ENCODE measurements around the gene SAP25. TPM values are rescaled to one million over a fixed set of nuclear protein-coding genes. Genes with fewer than 3 reads are reported as not detected.

Gene SAP25
- total RNA-seq, 2 experiments from 2014 or later, result 52.0 to 53.4 TPM

DNA sequence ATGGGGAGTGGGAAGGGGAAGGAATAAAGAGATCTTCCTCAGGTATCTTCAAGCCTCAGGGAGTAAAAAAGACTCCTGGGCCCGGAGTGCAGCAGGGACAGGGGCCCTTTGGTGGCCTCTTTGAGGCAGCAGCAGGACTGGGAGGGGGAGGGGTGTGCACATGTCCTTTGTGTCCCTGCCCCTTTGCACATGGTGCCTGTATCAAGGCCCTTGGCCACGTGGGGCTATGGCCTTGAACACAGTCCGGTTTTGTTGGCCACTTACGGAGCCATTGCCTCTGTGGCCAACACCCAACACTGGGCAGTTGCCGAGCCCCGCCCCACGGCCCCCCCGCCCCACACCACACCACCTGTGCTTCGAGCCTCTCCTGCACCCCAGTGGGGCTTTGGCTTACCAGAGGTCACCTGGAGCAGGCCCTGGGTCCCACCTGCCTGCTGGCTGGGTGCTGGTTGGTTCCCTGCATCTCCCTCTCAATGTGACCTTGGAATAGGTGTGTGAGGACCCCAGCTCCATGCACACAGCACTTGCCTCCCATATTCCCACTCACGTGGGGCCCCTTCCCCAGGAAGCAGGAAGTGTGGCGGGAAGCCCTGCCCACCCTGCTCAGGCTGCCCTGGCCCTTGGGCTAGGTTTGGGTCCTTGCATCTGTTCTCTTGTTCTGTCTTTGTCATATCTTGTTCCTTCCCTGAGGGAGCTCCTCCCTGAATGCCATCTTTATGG lies 5.4 kb downstream of the SAP25 start:
- intact Hi-C loops (cut with DNase I, micrococcal nuclease), result no loop called here
- CTCF ChIA-PET, result interaction anchor here (1.1 to 2.1 kb wide), 2 partner anchors 8 to 21 kb away, joined by 5 to 8 read pairs; no protein-coding TSS in a partner anchor
- ATAC-seq (ENCODE audit: poor library complexity) (no peak), DNase-seq (no peak)
- POLR2A ChIA-PET, result interaction anchor here (0.6 to 6.6 kb wide), 6 partner anchors 17 to 140 kb away, joined by 3 to 92 read pairs (median 4); partner anchors contain the start of genes FBXO24, LRCH4 and ZCWPW1
- H3K36me3 ChIP-seq (ENCODE audit: insufficient read depth, low read length), result peaks cover 21% of the 10 kb centered on the region
- Mint-ChIP-seq H3K27ac (peak overlapping the region; percentile 72), H3K4me1 (ENCODE audit: low read depth) (peaks cover 41% of the 10 kb centered on the region), H3K36me3 (ENCODE audit: low read depth) (peaks cover 22% of the 10 kb centered on the region), H3K9me3 (no peaks in the 10 kb centered on the region), H3K4me3 (no peak overlapping the region), H3K27me3 (no peaks in the 10 kb centered on the region)
- H3K27me3 ChIP-seq (ENCODE audit: control insufficient read depth in 1 of 2, insufficient read depth in 2 of 2, low read length in 2 of 2), result no peaks in the 10 kb centered on the region
- H3K4me3 ChIP-seq (ENCODE audit: low read length), result no peak overlapping the region
- peaks cover 63% of the 10 kb centered on the region for H3K4me1 ChIP-seq (ENCODE audit: insufficient read depth, low read length)
- H3K9me3 ChIP-seq (ENCODE audit: control insufficient read depth in 1 of 2, insufficient read depth in 1 of 2, low read length in 2 of 2), result no peaks in the 10 kb centered on the region
- TF ChIP-seq, protein P1, sequence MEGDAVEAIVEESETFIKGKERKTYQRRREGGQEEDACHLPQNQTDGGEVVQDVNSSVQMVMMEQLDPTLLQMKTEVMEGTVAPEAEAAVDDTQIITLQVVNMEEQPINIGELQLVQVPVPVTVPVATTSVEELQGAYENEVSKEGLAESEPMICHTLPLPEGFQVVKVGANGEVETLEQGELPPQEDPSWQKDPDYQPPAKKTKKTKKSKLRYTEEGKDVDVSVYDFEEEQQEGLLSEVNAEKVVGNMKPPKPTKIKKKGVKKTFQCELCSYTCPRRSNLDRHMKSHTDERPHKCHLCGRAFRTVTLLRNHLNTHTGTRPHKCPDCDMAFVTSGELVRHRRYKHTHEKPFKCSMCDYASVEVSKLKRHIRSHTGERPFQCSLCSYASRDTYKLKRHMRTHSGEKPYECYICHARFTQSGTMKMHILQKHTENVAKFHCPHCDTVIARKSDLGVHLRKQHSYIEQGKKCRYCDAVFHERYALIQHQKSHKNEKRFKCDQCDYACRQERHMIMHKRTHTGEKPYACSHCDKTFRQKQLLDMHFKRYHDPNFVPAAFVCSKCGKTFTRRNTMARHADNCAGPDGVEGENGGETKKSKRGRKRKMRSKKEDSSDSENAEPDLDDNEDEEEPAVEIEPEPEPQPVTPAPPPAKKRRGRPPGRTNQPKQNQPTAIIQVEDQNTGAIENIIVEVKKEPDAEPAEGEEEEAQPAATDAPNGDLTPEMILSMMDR (IDR thresholded peaks at IDR 0.05), result no peak
- peak overlapping the region in 1 of 2 donors; percentile 66 for H3K27ac ChIP-seq (ENCODE audit: low read depth in 1 of 2, low read length in 2 of 2)

DNA sequence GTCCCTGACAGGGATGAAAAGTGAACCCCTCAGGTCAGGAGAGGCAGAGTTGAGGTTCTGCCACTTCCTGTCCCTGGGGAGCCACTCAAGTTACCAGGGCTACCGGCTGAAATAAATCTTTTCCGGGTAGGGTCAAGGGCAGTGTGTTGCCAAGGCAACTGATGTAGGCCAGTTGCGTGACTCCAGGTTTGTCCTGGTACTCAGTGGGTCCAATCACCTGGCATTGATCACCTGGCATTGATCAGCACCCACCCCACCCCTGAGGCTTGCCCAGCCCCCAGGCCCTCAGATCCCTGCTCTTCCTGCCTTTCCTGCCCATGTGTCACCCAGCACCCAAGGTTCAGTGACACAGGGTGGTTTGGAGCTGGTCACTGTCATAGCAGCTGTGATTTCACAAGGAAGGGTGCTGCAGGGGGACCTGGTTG lies 5.9 kb downstream of the SAP25 start:
- Histone ChIP-seq H3K27ac (ENCODE audit: low read depth in 1 of 2, low read length in 2 of 2) (peak overlapping the region; percentile 23 to 34), H3K27me3 (ENCODE audit: control insufficient read depth in 1 of 2, insufficient read depth in 2 of 2, low read length in 2 of 2) (no peaks in the 10 kb centered on the region), H3K9me3 (ENCODE audit: control insufficient read depth in 1 of 2, insufficient read depth in 1 of 2, low read length in 2 of 2) (no peaks in the 10 kb centered on the region), H3K4me3 (ENCODE audit: low read length) (no peak overlapping the region), H3K36me3 (ENCODE audit: insufficient read depth, low read length) (peaks cover 23% of the 10 kb centered on the region), H3K4me1 (ENCODE audit: insufficient read depth, low read length) (peaks cover 62% of the 10 kb centered on the region)
- Mint-ChIP-seq H3K27me3 (no peaks in the 10 kb centered on the region), H3K4me3 (no peak overlapping the region), H3K9me3 (no peaks in the 10 kb centered on the region), H3K4me1 (ENCODE audit: low read depth) (peaks cover 41% of the 10 kb centered on the region), H3K36me3 (ENCODE audit: low read depth) (peaks cover 26% of the 10 kb centered on the region), H3K27ac (peak overlapping the region; percentile 42)
- ATAC-seq (ENCODE audit: poor library complexity) (no peak), DNase-seq (no peak)
- TF ChIP-seq, protein P1 (IDR thresholded peaks at IDR 0.05), result no peak
- ChIA-PET POLR2A (interaction anchor here (1.4 to 6.6 kb wide), 2 partner anchors 17 to 139 kb away, joined by 4 to 92 read pairs; partner anchors contain the start of genes FBXO24, LRCH4 and ZCWPW1), CTCF (interaction anchor here (2.1 kb wide), 1 partner anchor 8 kb away, joined by 8 read pairs; no protein-coding TSS in a partner anchor)
- intact Hi-C loops (cut with DNase I, micrococcal nuclease), result no loop called here

DNA sequence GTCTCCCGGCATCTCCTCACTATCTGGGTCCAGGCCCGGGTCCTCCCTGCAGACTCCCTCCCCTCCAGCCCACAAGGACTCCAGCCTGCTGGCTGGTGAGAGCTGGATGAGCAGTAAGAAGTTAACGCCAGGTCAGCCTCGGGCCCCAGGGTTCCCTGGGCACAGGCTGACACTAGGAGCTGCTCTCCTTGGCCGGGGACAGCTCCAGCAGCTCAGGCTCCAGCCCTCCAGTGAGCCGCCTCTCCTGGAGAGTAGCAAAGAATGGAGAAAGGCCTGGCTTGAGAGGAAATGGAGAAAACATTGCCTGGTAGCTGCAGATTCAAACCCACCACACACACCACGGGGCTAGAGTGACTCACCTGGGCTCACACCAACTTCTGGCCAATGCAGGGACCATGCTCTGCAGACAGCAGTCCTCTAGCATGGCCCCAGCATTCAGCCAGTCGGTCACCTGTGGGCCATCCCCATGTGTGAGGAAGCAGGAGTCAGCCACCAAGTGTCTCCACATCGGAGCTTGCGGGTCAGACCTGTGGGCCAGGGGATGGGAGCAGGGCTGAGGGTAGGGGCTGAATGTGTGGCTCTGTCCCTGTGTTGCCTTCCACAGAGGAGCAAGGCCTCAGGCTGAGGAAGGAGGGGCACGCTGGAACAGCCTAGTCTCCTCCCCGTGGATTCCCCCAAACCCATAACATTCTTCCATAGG lies 6.5 kb downstream of the SAP25 start:
- peaks cover 38% of the 10 kb centered on the region for H3K4me1 Mint-ChIP-seq (ENCODE audit: low read depth)
- ATAC-seq (ENCODE audit: poor library complexity) (no peak), DNase-seq (no peak)
- H3K4me3 Mint-ChIP-seq, result no peak overlapping the region
- no peaks in the 10 kb centered on the region for H3K27me3 ChIP-seq (ENCODE audit: control insufficient read depth in 1 of 2, insufficient read depth in 2 of 2, low read length in 2 of 2)
- H3K27me3 Mint-ChIP-seq, result no peaks in the 10 kb centered on the region
- ChIA-PET POLR2A (interaction anchor here (6.6 kb wide), 1 partner anchor 18 kb away, joined by 92 read pairs; the partner anchor contains the start of genes FBXO24 and LRCH4), CTCF (interaction anchor here (1.3 kb wide), 1 partner anchor 158 kb away, joined by 4 read pairs; no protein-coding TSS in a partner anchor)
- peaks cover 28% of the 10 kb centered on the region for H3K36me3 Mint-ChIP-seq (ENCODE audit: low read depth)
- no peaks in the 10 kb centered on the region for H3K9me3 ChIP-seq (ENCODE audit: control insufficient read depth in 1 of 2, insufficient read depth in 1 of 2, low read length in 2 of 2)
- H3K27ac Mint-ChIP-seq, result peak overlapping the region; percentile 42
- no peaks in the 10 kb centered on the region for H3K9me3 Mint-ChIP-seq
- TF ChIP-seq, protein P1 (IDR thresholded peaks at IDR 0.05), result no peak
- peak overlapping the region; percentile 23 to 34 for H3K27ac ChIP-seq (ENCODE audit: low read depth in 1 of 2, low read length in 2 of 2)
- no peak overlapping the region for H3K4me3 ChIP-seq (ENCODE audit: low read length)
- intact Hi-C loops (cut with DNase I, micrococcal nuclease), result no loop called here
- peaks cover 57% of the 10 kb centered on the region for H3K4me1 ChIP-seq (ENCODE audit: insufficient read depth, low read length)
- H3K36me3 ChIP-seq (ENCODE audit: insufficient read depth, low read length), result peaks cover 24% of the 10 kb centered on the region

Data from CD4-positive, alpha-beta T cell (primary cell).